A549 (cell line): ENCODE results near the gene SORL1. TPM values are rescaled to one million over a fixed set of nuclear protein-coding genes. Genes with fewer than 3 reads are reported as not detected.

Experiments
- ATAC-seq, 2 experiments: fragments of 200-7000 bp in 1 of 2; fragments of >200 bp in 1 of 2; cut with Nextera tagmentation in 1 of 2; cut with Tn5 transposase in 1 of 2; 3 replicates each; pipeline versions ENCODE4 v1.8.0 to v1.9.1; 2018 to 2020; ENCODE audit warnings: mild to moderate bottlenecking in 1 of 2, moderate library complexity in 1 of 2
- CTCF ChIA-PET: fragments of 300-600 bp; sonication (Branson Sonifier 250); formaldehyde crosslinking; extraction: SDS; loops from one replicate; lab custom pipeline; 2021; ENCODE audit warnings: antibody characterized with exemption, inconsistent platforms; lab: Yijun Ruan, JAX
- POLR2A ChIA-PET: fragments of 350-600 bp; formaldehyde crosslinking; extraction: SDS; loops from one replicate; lab custom pipeline; 2021; ENCODE audit warnings: antibody characterized with exemption, inconsistent platforms; lab: Yijun Ruan, JAX
- DNase-seq, 2 experiments: peaks; one replicate each; pipeline versions ENCODE4 v3.0.0 to v3.0.0-alpha.2; 2011 to 2016; ENCODE audit warnings: low read depth in 1 of 2, low spot score in 1 of 2
- FAIRE-seq: peaks from 2 replicates; lab custom pipeline; 2011; peaks lifted over from hg19 to GRCh38; lab: Jason Lieb, UNC
- H3K27ac ChIP-seq, 2 experiments: fragments of >200 bp; sonication (Bioruptor Twin); formaldehyde crosslinking; 3 replicates each; pipeline ENCODE4 v1.5.1; 2016 to 2017
- H3K4me1 ChIP-seq: fragments of >200 bp; sonication (Bioruptor Twin); formaldehyde crosslinking; 3 replicates; pipeline ENCODE4 v1.6.1; 2016
- H3K4me2 ChIP-seq: fragments of >200 bp; sonication (Bioruptor Twin); formaldehyde crosslinking; 3 replicates; pipeline ENCODE4 v1.6.1; 2016
- H3K4me3 ChIP-seq: fragments of >200 bp; sonication (Bioruptor Twin); formaldehyde crosslinking; 3 replicates; pipeline ENCODE4 v1.5.1; 2016
- H3K9me3 ChIP-seq: fragments of >200 bp; sonication (Bioruptor Twin); formaldehyde crosslinking; 3 replicates; pipeline ENCODE4 v1.6.1; 2016
- CBX8 ChIP-seq: fragments of 200-600 bp; sonication (generic); IDR thresholded peaks from 2 replicates; pipeline ENCODE4 v1.6.1; 2016
- CEBPB ChIP-seq, 2 experiments: fragments of >200 bp in 1 of 2; sonication (Bioruptor Twin) in 1 of 2; formaldehyde crosslinking in 1 of 2; IDR thresholded peaks; 2 replicates each; pipeline ENCODE4 v1.6.1; 2012 to 2016
- CHD2 ChIP-seq: fragments of 150-350 bp; IDR thresholded peaks from 2 replicates; pipeline ENCODE4 v1.6.1; 2014; ENCODE audit warnings: low read length; ENCODE audit not compliant: partially characterized antibody
- EHMT2 ChIP-seq: fragments of 200-600 bp; sonication (generic); IDR thresholded peaks from 2 replicates; pipeline ENCODE4 v1.6.1; 2016; ENCODE audit warnings: antibody characterized with exemption, low read depth, mild to moderate bottlenecking, moderate library complexity
- ELK1 ChIP-seq: fragments of 150-350 bp; IDR thresholded peaks from 2 replicates; pipeline ENCODE4 v1.6.1; 2014; ENCODE audit warnings: low read depth, mild to moderate bottlenecking, low read length
- ESRRA ChIP-seq: fragments of 150-350 bp; IDR thresholded peaks from 2 replicates; pipeline ENCODE4 v1.6.1; 2014; ENCODE audit warnings: mild to moderate bottlenecking, low read length, borderline replicate concordance
- HOXA7 ChIP-seq: fragments of 250-450 bp; sonication (Bioruptor Pico); IDR thresholded peaks from 2 replicates; pipeline ENCODE4 v1.5.0; 2020; ENCODE audit warnings: mild to moderate bottlenecking, moderate library complexity
- HOXB13 ChIP-seq: fragments of 250-450 bp; sonication (Bioruptor Pico); IDR thresholded peaks from 2 replicates; pipeline ENCODE4 v1.5.0; 2020; ENCODE audit warnings: low read depth, mild to moderate bottlenecking, moderate library complexity
- JUN ChIP-seq, 2 experiments: fragments of >200 bp; sonication (Bioruptor Twin); formaldehyde crosslinking; IDR thresholded peaks; 2 replicates in 1 of 2; 3 replicates in 1 of 2; pipeline ENCODE4 v1.6.1; 2016 to 2017
- KDM1A ChIP-seq: fragments of 200-600 bp; sonication (generic); IDR thresholded peaks from 2 replicates; pipeline ENCODE4 v1.6.1; 2016; ENCODE audit warnings: low read depth, mild to moderate bottlenecking
- KDM5A ChIP-seq: fragments of 200-600 bp; sonication (generic); IDR thresholded peaks from 2 replicates; pipeline ENCODE4 v1.6.1; 2016; ENCODE audit warnings: antibody characterized with exemption, mild to moderate bottlenecking
- MAFK ChIP-seq: fragments of 450-650 bp; IDR thresholded peaks from 2 replicates; pipeline ENCODE4 v1.6.1; 2014; ENCODE audit not compliant: partially characterized antibody
- NR3C1 ChIP-seq: fragments of >200 bp; sonication (Bioruptor Twin); formaldehyde crosslinking; IDR thresholded peaks from 3 replicates; pipeline ENCODE4 v1.6.1; 2017
- PBX3 ChIP-seq: IDR thresholded peaks from 2 replicates; pipeline ENCODE4 v1.6.1; 2012
- REST ChIP-seq: fragments of 200-600 bp; sonication (generic); IDR thresholded peaks from 2 replicates; pipeline ENCODE4 v1.6.1; 2016; ENCODE audit warnings: antibody characterized with exemption, mild to moderate bottlenecking, moderate library complexity
- RNF2 ChIP-seq: fragments of 200-600 bp; sonication (generic); IDR thresholded peaks from 2 replicates; pipeline ENCODE4 v1.6.1; 2016; ENCODE audit warnings: low read depth, mild to moderate bottlenecking, antibody characterized with exemption, moderate library complexity, borderline replicate concordance
- SREBF2 ChIP-seq: fragments of 450-650 bp; IDR thresholded peaks from 2 replicates; pipeline ENCODE4 v1.6.1; 2014; ENCODE audit warnings: mild to moderate bottlenecking, moderate library complexity
- TP53 ChIP-seq: fragments of 250-450 bp; sonication (Bioruptor Pico); IDR thresholded peaks from 2 replicates; pipeline ENCODE4 v1.5.0; 2021; ENCODE audit warnings: mild to moderate bottlenecking, moderate library complexity
- ZFP36 ChIP-seq: fragments of 450-650 bp; IDR thresholded peaks from 2 replicates; pipeline ENCODE4 v1.6.1; 2014; ENCODE audit warnings: borderline replicate concordance; ENCODE audit not compliant: partially characterized antibody
- WGBS: methylation state at CpG from one replicate; pipeline ENCODE4 v1.1.6; 2017; ENCODE audit errors: missing lambda C conversion rate; 5-methylcytosine and 5-hydroxymethylcytosine counted together
- polyA plus RNA-seq, 4 experiments: library from polyadenylated mRNA; depleted of rRNA in 3 of 4; stranded (reverse); fragments of >200 nt; fragmentation: RNase III in 1 of 4; extraction: RNeasy Plus Mini Kit Qiagen cat#74134 plus additional on column Dnase treatment in 1 of 4; gene quantifications; 2 replicates in 3 of 4; 3 replicates in 1 of 4; pipeline ENCODE4 v1.2.3, GENCODE V29; 2011 to 2017
- TF ChIP-seq, protein P1 (sequence below): fragments of 450-650 bp; IDR thresholded peaks from 2 replicates; pipeline ENCODE4 v1.6.1; 2014; ENCODE audit warnings: antibody characterized with exemption
- TF ChIP-seq, protein P2 (sequence below): IDR thresholded peaks from 2 replicates; pipeline ENCODE4 v1.6.1; 2012

The SORL1 gene
- polyA plus RNA-seq, 2 of the 4 experiments (the other 2 are of a cell fraction): 0.45 to 3.8 TPM

- ChIA-PET CTCF (no interaction called here), POLR2A (no interaction called here)
- 82% methylated on average over 15 of the region's 19 CpGs for WGBS
- H3K9me3 ChIP-seq: no peaks in the 10 kb centered on the region
- TF ChIP-seq MAFK (peak; percentile 38), RNF2 (no peak), CEBPB (IDR thresholded peaks at IDR 0.05) (no peak)
- FAIRE-seq: no peak
- H3K4me1 ChIP-seq: peaks cover 7% of the 10 kb centered on the region
- H3K27ac ChIP-seq: no peak overlapping the region
- no peak for DNase-seq
- no peak overlapping the region for H3K4me3 ChIP-seq
- no peak for ATAC-seq
- H3K4me2 ChIP-seq: peak overlapping the region; percentile 32; the same call in 1 of the 3 replicates
Observed at GRCh38 chr11:121596195-121597155, 144.4 kb downstream of the SORL1 start.

GRCh38 chr11:121603316-121603715, 151.2 kb downstream of the SORL1 start:
- Histone ChIP-seq H3K4me3 (no peak overlapping the region), H3K27ac (no peak overlapping the region), H3K4me2 (no peak overlapping the region), H3K4me1 (no peaks in the 10 kb centered on the region), H3K9me3 (no peaks in the 10 kb centered on the region)
- DNase-seq: no peak
- WGBS: 47% methylated on average over 2 of the region's 2 CpGs
- TF ChIP-seq PBX3 (no peak), CHD2 (no peak), NR3C1 (no peak), KDM5A (no peak), EHMT2 (no peak), SREBF2 (no peak), JUN (IDR thresholded peaks at IDR 0.05) (no peak), ZFP36 (no peak), HOXA7 (CRISPR knock-in tag) (no peak), ESRRA (no peak), HOXB13 (CRISPR knock-in tag) (no peak), CBX8 (no peak), KDM1A (no peak), TP53 (CRISPR knock-in tag) (no peak), ELK1 (no peak), REST (no peak)
- TF ChIP-seq, protein P1, sequence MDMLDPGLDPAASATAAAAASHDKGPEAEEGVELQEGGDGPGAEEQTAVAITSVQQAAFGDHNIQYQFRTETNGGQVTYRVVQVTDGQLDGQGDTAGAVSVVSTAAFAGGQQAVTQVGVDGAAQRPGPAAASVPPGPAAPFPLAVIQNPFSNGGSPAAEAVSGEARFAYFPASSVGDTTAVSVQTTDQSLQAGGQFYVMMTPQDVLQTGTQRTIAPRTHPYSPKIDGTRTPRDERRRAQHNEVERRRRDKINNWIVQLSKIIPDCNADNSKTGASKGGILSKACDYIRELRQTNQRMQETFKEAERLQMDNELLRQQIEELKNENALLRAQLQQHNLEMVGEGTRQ: no peak
- TF ChIP-seq, protein P2, sequence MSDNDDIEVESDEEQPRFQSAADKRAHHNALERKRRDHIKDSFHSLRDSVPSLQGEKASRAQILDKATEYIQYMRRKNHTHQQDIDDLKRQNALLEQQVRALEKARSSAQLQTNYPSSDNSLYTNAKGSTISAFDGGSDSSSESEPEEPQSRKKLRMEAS: no peak
- no peak for ATAC-seq
- FAIRE-seq: no peak
- POLR2A ChIA-PET: interaction anchor here (0.5 kb wide), 1 partner anchor 669 kb away, joined by 3 read pairs; no protein-coding TSS in a partner anchor
- CTCF ChIA-PET: no interaction called here
